HG03108 (cell line): Measurements from ENCODE around the gene ARL5B.

Experiments
- ATAC-seq: cut with Tn5 transposase; IDR thresholded peaks from one replicate; pipeline ENCODE4 v1.9.1; 2021; ENCODE audit warnings: moderate library complexity; ENCODE audit not compliant: unreplicated experiment

The ARL5B gene

GRCh38 chr10:18658271-18659124 is 733 bp upstream of the ARL5B start:
- ATAC-seq: no peak

- peak; percentile 15 for ATAC-seq
Measured at GRCh38 chr10:18659819-18660535, 746 bp downstream of the ARL5B start.

GRCh38 chr10:18660816-18661431 is 1.7 kb downstream of the ARL5B start:
- ATAC-seq: no peak

GRCh38 chr10:18664841-18665478 is 5.7 kb downstream of the ARL5B start:
- ATAC-seq: no peak

GRCh38 chr10:18665815-18666558 is 6.8 kb downstream of the ARL5B start:
- no peak for ATAC-seq

- no peak for ATAC-seq
Measured at GRCh38 chr10:18666810-18667209, 7.6 kb downstream of the ARL5B start.

GRCh38 chr10:18668026-18668425 is 8.8 kb downstream of the ARL5B start:
- no peak for ATAC-seq

GRCh38 chr10:18675086-18675801 is 16.0 kb downstream of the ARL5B start:
- ATAC-seq: no peak

GRCh38 chr10:18680754-18681153 is 21.5 kb downstream of the ARL5B start:
- ATAC-seq: no peak

- ATAC-seq: no peak
Measured at GRCh38 chr10:18681366-18681765, 22.1 kb downstream of the ARL5B start.

- ATAC-seq: no peak
Measured at GRCh38 chr10:18681971-18682411, 22.8 kb downstream of the ARL5B start.

GRCh38 chr10:18683427-18683826 is 24.2 kb downstream of the ARL5B start:
- no peak for ATAC-seq

- ATAC-seq: no peak
Measured at GRCh38 chr10:18684416-18684815, 25.2 kb downstream of the ARL5B start.

- no peak for ATAC-seq
Measured at GRCh38 chr10:18684953-18685352, 25.7 kb downstream of the ARL5B start.

- no peak for ATAC-seq
Measured at GRCh38 chr10:18685555-18685954, 26.3 kb downstream of the ARL5B start.

GRCh38 chr10:18687195-18687594 is 28.0 kb downstream of the ARL5B start:
- ATAC-seq: no peak

GRCh38 chr10:18687706-18688105 is 28.5 kb downstream of the ARL5B start:
- ATAC-seq: no peak

GRCh38 chr10:18689498-18689897 is 30.3 kb downstream of the ARL5B start:
- no peak for ATAC-seq

GRCh38 chr10:18690541-18690940 is 31.3 kb downstream of the ARL5B start:
- no peak for ATAC-seq
